GM10248 (cell line): ENCODE results near the gene GNAT2.

Experiments
- CTCF ChIA-PET: fragments of 300-600 bp; sonication (Branson Sonifier 250); formaldehyde crosslinking; extraction: SDS; loops from one replicate; lab custom pipeline; 2021; ENCODE audit warnings: antibody characterized with exemption; lab: Yijun Ruan, JAX
- POLR2A ChIA-PET: fragments of 350-650 bp; sonication (Branson Sonifier 250); formaldehyde crosslinking; extraction: SDS; loops from one replicate; lab custom pipeline; 2020; ENCODE audit warnings: antibody characterized with exemption; lab: Yijun Ruan, JAX
- DNase-seq: peaks from one replicate; pipeline ENCODE4 v3.0.0; 2012; ENCODE audit errors: extremely low spot score
- TF ChIP-seq, protein P1 (sequence below): IDR thresholded peaks from 2 replicates; pipeline ENCODE4 v1.5.1; 2012; ENCODE audit warnings: mild to moderate bottlenecking, low read depth; ENCODE audit errors: extremely low read depth, missing control alignments, control extremely low read depth

GNAT2 gene

DNA sequence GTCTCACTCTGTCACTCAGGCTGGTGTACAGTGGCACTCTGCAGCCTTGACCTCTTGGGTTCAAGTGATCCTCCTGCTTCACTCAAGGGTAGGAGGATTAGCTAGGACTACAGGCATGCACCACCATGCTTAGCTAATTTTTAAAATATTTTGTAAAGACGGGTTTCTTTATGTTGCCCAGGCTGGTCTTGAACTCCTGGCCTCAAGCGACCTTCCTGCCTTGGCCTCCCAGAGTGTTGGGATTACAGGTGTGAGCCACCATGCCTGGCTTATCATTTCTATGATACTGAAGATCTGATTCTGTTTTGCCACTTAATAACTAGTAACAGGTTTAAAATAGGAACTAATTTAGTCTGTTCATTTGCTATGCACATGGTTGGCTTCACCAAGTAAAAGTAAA lies 37.4 kb downstream of the GNAT2 start:
- POLR2A ChIA-PET = no interaction called here
- CTCF ChIA-PET = interaction anchor here (1.2 kb wide), 1 partner anchor 20 kb away, joined by 3 read pairs; no protein-coding TSS in a partner anchor
- no peak for DNase-seq
- TF ChIP-seq, protein P1, sequence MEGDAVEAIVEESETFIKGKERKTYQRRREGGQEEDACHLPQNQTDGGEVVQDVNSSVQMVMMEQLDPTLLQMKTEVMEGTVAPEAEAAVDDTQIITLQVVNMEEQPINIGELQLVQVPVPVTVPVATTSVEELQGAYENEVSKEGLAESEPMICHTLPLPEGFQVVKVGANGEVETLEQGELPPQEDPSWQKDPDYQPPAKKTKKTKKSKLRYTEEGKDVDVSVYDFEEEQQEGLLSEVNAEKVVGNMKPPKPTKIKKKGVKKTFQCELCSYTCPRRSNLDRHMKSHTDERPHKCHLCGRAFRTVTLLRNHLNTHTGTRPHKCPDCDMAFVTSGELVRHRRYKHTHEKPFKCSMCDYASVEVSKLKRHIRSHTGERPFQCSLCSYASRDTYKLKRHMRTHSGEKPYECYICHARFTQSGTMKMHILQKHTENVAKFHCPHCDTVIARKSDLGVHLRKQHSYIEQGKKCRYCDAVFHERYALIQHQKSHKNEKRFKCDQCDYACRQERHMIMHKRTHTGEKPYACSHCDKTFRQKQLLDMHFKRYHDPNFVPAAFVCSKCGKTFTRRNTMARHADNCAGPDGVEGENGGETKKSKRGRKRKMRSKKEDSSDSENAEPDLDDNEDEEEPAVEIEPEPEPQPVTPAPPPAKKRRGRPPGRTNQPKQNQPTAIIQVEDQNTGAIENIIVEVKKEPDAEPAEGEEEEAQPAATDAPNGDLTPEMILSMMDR = no peak

DNA sequence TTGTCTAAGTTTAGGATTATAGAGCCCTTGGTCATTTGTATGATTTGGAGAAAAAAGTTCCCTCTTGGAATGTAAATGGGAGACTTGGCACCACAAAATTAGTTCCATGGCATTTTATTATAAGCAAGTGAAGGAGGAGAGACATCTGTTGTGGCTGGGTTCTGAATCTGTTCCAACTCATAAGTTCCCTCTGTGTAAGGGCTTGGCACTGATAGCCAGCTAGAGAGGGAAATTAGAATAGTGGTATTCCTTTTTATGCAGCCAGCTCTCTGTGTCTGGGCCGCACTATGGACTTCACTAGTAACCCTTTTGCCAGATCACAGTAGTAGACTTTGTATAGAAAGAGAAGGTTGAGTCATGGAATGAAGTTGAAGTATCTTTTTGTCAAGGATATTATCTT lies 39.9 kb downstream of the GNAT2 start:
- TF ChIP-seq, protein P1 = no peak
- ChIA-PET CTCF (interaction anchor here (1.2 to 1.6 kb wide), 8 partner anchors 9 to 405 kb away, joined by 3 to 4 read pairs (median 3); partner anchors contain the start of gene AHCYL1), POLR2A (no interaction called here)
- no peak for DNase-seq

DNA sequence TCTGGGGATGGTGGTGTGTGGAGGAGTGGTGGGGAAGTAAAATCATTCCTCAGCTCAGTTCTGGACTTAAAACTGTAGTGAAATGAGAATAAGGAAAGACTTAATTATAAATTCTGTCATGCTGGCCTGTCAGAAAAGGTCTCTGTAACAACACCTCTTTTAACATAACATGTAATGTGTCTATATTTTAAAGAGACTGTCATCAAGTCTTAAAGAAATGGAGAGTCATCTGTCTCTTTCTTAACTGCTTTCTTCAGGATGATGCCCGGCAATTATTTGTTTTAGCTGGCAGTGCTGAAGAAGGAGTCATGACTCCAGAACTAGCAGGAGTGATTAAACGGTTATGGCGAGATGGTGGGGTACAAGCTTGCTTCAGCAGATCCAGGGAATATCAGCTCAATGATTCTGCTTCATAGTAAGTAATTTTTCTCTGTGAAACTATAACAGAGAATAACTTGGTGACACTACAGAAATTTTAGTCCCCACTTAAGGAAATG lies 40.4 kb downstream of the GNAT2 start:
- ChIA-PET CTCF (interaction anchor here (1.2 to 1.6 kb wide), 6 partner anchors 9 to 406 kb away, joined by 3 to 4 read pairs (median 3); partner anchors contain the start of gene AHCYL1), POLR2A (no interaction called here)
- no peak for DNase-seq
- TF ChIP-seq, protein P1 = no peak

DNA sequence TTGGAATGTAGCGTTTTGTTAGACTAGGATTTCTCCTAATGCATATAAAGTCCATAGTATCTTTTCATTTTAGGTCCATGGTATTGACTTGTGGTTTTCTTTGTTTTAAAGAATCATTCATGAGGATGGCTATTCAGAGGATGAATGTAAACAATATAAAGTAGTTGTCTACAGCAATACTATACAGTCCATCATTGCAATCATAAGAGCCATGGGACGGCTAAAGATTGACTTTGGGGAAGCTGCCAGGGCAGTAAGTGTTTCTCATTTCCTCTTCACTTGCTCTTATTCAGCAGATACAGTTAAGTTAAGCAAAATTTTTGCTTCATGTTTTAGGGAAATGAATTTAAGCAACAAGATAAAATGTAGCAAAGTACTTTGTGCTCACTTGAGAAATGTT lies 45.6 kb downstream of the GNAT2 start:
- no peak for DNase-seq
- TF ChIP-seq, protein P1 = no peak
- ChIA-PET CTCF (interaction anchor here (1.0 to 1.4 kb wide), 4 partner anchors 11 to 69 kb away, joined by 3 to 4 read pairs (median 4); no protein-coding TSS in a partner anchor), POLR2A (no interaction called here)

DNA sequence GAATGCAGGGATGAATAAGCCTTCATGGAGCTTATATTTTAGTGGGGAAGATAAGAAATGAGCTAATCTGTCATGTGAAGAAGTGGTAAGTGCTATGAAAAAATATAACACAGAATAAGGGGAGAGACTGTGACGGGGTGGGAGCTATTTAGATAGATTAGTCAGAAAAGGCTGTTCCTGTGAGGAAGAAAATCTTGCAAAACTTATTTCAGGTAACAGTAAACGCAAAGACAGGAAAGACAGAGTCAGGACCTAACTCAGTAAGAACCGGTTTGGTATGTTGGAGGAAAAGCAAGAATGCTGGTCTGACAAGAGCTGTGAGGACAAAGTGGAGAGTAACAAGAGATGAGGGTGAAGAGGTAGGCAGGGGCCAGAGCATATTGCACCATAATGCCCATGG lies 49.0 kb downstream of the GNAT2 start:
- POLR2A ChIA-PET = no interaction called here
- DNase-seq = no peak
- TF ChIP-seq, protein P1 = no peak
- CTCF ChIA-PET = interaction anchor here (1.0 to 3.1 kb wide), 10 partner anchors 9 to 71 kb away, joined by 3 to 12 read pairs (median 4); partner anchors contain the start of gene GNAI3

DNA sequence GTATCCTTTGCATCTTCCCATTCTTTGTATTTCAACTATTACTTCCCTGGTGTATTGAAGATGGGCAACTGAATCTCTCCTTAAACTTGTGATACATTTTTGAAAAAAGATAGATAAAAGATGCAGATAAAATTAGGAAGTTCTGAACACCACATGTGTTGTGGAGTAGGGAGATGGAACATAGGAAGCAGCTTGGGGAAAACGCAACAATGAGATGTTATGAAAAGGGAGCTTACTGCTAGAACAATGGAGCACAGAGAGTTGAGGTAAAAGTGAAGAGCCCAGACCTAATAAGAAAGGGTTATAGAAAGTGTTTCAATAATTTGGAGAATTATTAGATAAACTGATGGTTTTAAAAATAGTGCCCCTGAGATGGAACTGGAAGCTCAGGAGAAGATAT lies 50.1 kb downstream of the GNAT2 start:
- TF ChIP-seq, protein P1 = no peak
- POLR2A ChIA-PET = no interaction called here
- DNase-seq = no peak

More for the DNA sequence above, 50.1 kb downstream of the GNAT2 start:
- CTCF ChIA-PET = interaction anchor here (1.3 to 3.6 kb wide), 7 partner anchors 10 to 72 kb away, joined by 3 to 12 read pairs (median 10); partner anchors contain the start of gene GNAI3
